ENCODE measurements around the gene TNNC2. TPM values are rescaled to one million over a fixed set of nuclear protein-coding genes. Genes with fewer than 3 reads are reported as not detected.

The TNNC2 gene
- total and polyA plus RNA-seq, 9 of the 15 experiments (the other 6 are each of a cell fraction or from before 2014, with no cell fraction given) = not detected

DNA sequence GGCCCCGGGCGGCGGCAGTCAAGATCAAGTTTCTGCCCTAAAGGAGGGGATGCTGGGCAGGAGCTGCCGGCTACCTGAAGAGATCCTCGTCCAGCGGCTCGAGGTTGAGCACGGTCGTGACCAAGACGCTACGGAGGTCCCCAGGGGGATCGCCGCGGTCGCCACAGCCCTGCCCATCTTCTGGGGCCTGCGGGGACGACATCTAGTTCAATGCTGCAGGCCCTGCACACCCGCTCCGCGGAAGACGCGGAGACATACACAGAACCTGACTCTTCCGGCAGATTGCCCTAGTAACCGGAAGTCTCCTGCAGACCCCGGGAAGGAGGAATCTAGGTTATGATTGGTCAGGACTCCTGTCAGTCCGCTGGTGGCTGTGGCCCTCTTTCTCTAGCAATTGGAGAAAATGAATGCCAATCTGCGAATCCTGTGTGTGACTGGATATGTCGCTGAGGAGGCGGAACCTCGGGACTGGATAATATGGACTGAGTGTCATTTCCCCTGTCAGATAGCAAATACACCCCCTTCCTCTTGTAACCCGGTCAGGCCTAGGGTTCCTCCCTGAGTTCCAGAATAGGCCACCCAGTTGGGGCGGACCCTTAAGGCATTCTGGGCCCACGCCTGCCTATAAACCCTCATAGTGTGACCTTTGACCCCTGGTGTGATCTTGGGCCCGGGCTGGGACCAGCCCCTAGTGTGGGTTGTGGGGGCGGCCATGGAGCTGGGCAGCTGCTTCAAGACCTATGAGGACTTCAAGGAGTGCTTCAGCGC, 30.2 kb upstream of the TNNC2 start, which contains the start of the genes ACOT8 and ZSWIM3 (continued):
- TF ChIP-seq NR4A1 (CRISPR knock-in tag; IDR thresholded peaks at IDR 0.05) (no peak), NR4A1 (tag; IDR thresholded peaks at IDR 0.05) (peak; percentile 27; the same call in 1 of the 2 replicates), NR2C2 (CRISPR knock-in tag; IDR thresholded peaks at IDR 0.05) (peak; percentile 96), NR2C2 (tag; IDR thresholded peaks at IDR 0.05) (peak; percentile 99)

- DNase-seq (ENCODE audit: extremely low read depth in 1 of 4, low spot score in 3 of 4) (no peak), FAIRE-seq (no peak), ATAC-seq (no peak)
- no TSS peak for BruUV-seq (replicated peaks)
- H3K36me3 ChIP-seq (ENCODE audit: control insufficient read depth, insufficient read depth, low read length) = peaks cover 10% of the 10 kb centered on the region; the same call in 2 of the 3 replicates
- no peak for TF ChIP-seq SMARCC2 (IDR thresholded peaks at IDR 0.05; ENCODE audit: low read depth)
- no peak for TF ChIP-seq RBM14 (IDR thresholded peaks at IDR 0.05; ENCODE audit: borderline replicate concordance, insufficient read depth, low read depth, low read length)
- TF ChIP-seq ZKSCAN1 (IDR thresholded peaks at IDR 0.05; ENCODE audit: low read depth, low read length) = no peak
- H3K9me1 ChIP-seq (ENCODE audit: control insufficient read depth, insufficient read depth, low read length) = no peaks in the 10 kb centered on the region
- H3K4me3 ChIP-seq = no peak overlapping the region
- peaks cover 5% of the 10 kb centered on the region for H3K9me3 ChIP-seq (replicated peaks; ENCODE audit: control insufficient read depth, insufficient read depth, low read depth, low read length)
- peaks cover 22% of the 10 kb centered on the region for H3K79me2 ChIP-seq (ENCODE audit: control insufficient read depth, insufficient read depth, low read length)
- 89% methylated on average over 2 of the region's 2 CpGs for WGBS (ENCODE audit: insufficient coverage, low coverage, missing lambda C conversion rate)
- intact Hi-C loops (cut with micrococcal nuclease) (no loop called here), in situ Hi-C loops (cut with MboI) (no loop called here)
- H3K9ac ChIP-seq (ENCODE audit: insufficient read depth in 1 of 2, low read depth in 2 of 2, low read length in 2 of 2) = no peak overlapping the region
- peaks cover 24 to 31% of the 10 kb centered on the region in 2 experiments for H3K4me1 ChIP-seq (replicated peaks in 1 of 2; ENCODE audit: control insufficient read depth in 2 of 2, insufficient read depth in 2 of 2, low read length in 2 of 2)
- H3K4me2 ChIP-seq (ENCODE audit: insufficient read depth, low read length) = no peak overlapping the region
- no peak overlapping the region for H2AFZ ChIP-seq (ENCODE audit: low read depth, low read length)
- POLR2A ChIA-PET = interaction anchor here (1.5 kb wide), 1 partner anchor 29 kb away, joined by 6 read pairs; no protein-coding TSS in a partner anchor
- no peak overlapping the region for H3K27ac ChIP-seq (ENCODE audit: extremely low read depth, low read depth, low read length)
- CTCF ChIA-PET (ENCODE audit: low intra/inter-chr PET ratio) = no interaction called here
- no peaks in the 10 kb centered on the region for H4K20me1 ChIP-seq (replicated peaks; ENCODE audit: control insufficient read depth, insufficient read depth, low read length)
- no peaks in the 10 kb centered on the region for H3K27me3 ChIP-seq (ENCODE audit: control insufficient read depth in 2 of 2, insufficient read depth in 2 of 2, low read length in 2 of 2)
Measured at GRCh38 chr20:45853484-45853883, 26.4 kb upstream of the TNNC2 start.

Measured in K562 (cell line).